NB4 (cell line): ENCODE results near the gene CCDC154.

Experiments used
- DNase-seq: peaks from one replicate; pipeline ENCODE4 v3.0.0; 2010; ENCODE audit warnings: low read depth
- H3K4me3 ChIP-seq: one replicate; pipeline ENCODE4 v1.5.1; 2011; ENCODE audit warnings: mild to moderate bottlenecking, low read depth, low read length, moderate library complexity
- MYC ChIP-seq: IDR thresholded peaks from 2 replicates; pipeline ENCODE4 v1.6.1; 2011; ENCODE audit warnings: low read depth, low read length
- POLR2A ChIP-seq: IDR thresholded peaks from 2 replicates; pipeline ENCODE4 v1.6.1; 2011; ENCODE audit warnings: mild to moderate bottlenecking; ENCODE audit not compliant: insufficient read length; ENCODE audit errors: extremely low read depth
- TF ChIP-seq, protein P1 (sequence below): IDR thresholded peaks from one replicate; pipeline ENCODE4 v1.5.1; 2012; ENCODE audit warnings: low read depth, low read length
- TF ChIP-seq, protein P2 (sequence below): IDR thresholded peaks from 2 replicates; pipeline ENCODE4 v1.6.1; 2011; ENCODE audit warnings: low read depth, low read length

Gene CCDC154

DNA sequence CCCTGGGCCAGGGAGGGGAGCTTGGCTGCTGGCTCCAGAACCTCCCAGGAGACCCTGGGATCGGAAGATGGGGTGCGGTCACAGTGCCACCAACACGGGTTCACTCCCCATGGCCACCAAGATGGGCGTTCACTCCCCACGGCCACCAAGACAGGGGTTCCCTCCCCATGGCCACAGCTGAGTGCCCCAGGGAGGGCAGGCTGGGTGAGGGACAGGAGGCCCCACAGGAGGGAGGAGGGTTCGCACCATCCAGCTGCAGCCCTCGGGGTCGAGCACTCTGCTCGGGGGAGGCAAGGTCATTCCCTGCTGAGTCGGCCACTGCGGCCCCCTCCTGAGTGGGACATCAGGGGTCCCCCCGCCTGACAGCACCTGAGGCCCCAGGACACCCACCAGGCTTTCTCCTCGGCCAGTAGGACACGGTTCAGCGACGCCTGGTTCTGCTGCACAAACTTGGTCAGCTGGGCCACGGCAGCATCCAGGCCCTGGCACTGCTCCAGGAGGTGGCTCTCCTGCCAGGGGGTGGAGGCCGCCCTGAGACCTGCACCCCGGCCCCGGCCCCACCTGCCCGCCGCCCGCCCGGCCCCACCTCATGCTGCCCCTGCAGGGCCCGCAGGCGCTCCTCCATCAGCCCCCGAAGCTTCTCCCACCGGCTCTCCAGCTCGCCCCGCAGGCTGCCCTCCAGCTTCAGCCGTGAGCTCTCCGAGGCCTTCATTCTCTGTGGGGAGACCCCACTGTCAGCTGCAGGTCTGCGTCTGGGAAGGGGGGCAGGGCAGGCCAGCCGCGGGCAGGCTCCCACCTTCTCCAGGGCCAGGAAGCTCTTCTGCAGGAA, 5.9 kb downstream of the CCDC154 start:
- no peak for TF ChIP-seq MYC
- DNase-seq: no peak
- no peak overlapping the region for H3K4me3 ChIP-seq

DNA sequence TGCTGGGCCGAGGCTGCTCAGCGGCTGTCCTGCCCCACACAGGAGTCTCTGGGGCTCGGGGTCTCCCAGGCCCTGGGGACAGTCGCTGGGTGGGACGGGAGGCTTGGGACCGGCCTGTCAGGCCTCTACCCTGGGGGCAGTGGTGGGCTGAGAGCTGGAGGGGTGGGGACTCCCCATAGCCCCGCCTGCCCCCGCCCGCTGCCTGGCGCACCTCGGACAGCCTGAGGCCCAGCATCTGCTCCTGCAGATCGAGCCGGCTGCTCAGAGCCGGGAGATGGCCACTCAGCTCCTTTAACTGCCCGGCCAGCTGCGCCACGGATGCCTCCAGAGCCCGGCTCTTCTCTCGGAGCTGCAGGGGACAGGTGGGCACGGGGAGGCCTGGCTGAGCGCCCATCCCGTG, 6.8 kb downstream of the CCDC154 start:
- H3K4me3 ChIP-seq: no peak overlapping the region
- DNase-seq: no peak
- TF ChIP-seq, protein P1, sequence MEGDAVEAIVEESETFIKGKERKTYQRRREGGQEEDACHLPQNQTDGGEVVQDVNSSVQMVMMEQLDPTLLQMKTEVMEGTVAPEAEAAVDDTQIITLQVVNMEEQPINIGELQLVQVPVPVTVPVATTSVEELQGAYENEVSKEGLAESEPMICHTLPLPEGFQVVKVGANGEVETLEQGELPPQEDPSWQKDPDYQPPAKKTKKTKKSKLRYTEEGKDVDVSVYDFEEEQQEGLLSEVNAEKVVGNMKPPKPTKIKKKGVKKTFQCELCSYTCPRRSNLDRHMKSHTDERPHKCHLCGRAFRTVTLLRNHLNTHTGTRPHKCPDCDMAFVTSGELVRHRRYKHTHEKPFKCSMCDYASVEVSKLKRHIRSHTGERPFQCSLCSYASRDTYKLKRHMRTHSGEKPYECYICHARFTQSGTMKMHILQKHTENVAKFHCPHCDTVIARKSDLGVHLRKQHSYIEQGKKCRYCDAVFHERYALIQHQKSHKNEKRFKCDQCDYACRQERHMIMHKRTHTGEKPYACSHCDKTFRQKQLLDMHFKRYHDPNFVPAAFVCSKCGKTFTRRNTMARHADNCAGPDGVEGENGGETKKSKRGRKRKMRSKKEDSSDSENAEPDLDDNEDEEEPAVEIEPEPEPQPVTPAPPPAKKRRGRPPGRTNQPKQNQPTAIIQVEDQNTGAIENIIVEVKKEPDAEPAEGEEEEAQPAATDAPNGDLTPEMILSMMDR: no peak
- TF ChIP-seq, protein P2, sequence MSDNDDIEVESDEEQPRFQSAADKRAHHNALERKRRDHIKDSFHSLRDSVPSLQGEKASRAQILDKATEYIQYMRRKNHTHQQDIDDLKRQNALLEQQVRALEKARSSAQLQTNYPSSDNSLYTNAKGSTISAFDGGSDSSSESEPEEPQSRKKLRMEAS: no peak
- no peak for TF ChIP-seq MYC
- no peak for TF ChIP-seq POLR2A

DNA sequence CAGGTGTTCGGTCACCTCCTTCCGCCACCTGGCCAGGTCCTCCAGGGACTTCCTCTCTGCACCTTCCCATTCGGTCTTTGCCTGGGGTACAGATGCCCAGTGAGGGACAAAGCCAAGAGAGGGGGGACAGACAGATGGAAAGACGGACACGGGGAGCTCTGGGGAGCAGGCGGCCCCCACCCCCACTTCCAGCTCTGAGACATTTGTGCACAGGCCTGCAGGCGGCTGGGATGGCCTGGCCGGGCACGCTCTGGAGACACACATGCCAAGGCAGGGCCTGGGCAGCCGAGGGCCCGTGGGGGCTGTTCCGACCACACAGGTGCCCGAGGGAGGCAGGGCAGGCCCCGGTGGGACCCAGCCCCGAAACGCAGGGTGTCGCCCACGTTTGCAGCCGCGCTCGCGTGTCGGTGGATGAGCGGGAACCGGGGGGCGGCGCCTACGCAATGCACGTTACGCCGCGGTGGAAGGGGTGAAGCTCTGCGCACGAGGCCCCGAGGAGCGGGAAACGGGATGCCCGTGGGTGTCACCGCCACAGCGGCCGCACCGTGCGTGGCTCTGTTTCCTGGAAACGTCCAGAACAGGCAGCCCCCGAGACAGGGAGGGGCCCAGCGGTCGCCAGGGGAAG, 7.5 kb downstream of the CCDC154 start:
- no peak for DNase-seq
- TF ChIP-seq POLR2A: no peak
- no peak for TF ChIP-seq MYC
- TF ChIP-seq, protein P2: no peak
- TF ChIP-seq, protein P1: no peak
- H3K4me3 ChIP-seq: no peak overlapping the region

DNA sequence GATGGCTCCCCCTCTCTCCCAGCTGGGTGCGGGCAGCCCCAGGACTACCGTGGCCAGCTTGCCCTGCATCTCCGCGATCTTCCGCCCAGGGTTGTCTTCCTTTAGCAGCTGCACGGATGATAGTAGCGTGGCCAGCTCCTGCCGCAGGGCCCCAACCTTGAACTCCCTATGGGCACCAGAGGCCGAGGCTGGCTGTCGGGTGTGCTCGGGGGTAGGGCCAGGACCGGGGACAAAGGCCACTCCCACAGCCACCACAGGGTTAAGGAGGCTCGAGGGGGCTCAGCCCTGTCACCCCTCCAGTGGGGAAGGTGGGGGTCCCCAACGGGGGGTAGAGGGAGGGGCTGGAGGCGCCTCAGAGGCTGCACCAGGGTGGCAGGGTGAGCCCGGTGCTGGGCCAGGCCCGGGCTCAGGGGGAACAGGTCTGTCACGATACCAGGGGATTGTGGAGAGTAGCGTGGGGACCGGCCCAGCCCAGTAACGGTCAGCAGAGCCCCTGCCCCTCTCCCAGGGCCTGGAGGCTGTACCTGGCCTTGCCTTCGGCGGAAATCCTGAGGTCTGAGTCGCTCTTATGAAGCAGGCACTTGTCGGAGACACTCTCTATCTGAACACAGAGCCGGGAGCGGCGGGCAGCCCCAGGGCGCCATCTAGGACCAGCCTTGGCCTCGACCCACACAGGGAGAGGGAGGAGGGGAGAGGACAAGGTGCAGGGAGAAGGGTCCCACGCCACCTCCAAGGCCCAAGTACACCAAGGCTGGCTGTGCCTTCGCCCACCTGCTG, 8.2 kb downstream of the CCDC154 start:
- H3K4me3 ChIP-seq: no peak overlapping the region
- TF ChIP-seq MYC: no peak
- TF ChIP-seq, protein P2: no peak
- TF ChIP-seq, protein P1: no peak
- no peak for TF ChIP-seq POLR2A
- no peak for DNase-seq

DNA sequence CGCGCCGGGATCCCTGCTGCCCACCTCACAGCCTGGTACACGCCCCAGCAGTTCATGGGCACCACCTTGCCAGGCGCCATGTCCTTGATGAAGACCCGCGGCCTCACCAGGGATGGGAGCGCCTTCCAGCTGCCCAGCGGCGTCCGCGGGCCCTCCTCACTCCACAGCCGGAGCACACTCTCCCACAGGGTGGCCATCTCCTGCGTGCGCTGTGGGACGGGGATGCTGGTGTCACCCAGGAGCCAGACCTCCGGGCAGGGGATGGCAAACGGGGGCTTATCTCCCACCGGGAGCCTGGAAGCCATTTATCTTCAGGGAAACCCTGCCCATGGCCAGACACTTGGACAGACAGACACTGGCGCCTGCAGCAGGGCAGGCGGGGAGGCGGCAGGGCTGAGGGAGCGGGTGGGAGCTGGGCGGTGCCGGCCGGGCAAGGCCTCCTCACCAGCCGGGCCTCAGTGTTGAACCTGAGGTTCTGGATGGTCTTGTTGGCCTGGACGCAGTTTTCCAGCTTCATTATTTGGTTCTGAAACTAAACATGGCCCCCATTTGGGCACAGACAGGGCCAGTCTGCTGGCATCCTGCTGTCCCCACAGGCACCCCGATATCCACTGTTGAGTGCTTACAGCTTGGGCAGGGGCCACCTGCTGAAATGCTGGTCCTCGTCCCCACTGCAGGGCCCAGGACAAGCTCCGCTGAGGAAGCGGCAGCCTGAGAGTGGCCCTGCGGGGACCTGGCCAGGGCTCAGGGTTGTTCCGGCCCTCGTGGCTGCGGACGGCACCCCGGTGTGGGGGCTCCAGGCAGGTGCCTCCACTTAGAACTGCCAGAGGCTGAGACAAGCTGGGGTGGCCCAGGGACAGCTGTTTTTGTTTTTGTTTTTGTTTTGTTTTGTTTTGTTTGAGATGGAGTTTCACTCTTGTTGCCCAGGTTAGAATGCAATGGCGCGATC, 9.4 kb downstream of the CCDC154 start:
- TF ChIP-seq MYC: no peak
- no peak for DNase-seq

DNA sequence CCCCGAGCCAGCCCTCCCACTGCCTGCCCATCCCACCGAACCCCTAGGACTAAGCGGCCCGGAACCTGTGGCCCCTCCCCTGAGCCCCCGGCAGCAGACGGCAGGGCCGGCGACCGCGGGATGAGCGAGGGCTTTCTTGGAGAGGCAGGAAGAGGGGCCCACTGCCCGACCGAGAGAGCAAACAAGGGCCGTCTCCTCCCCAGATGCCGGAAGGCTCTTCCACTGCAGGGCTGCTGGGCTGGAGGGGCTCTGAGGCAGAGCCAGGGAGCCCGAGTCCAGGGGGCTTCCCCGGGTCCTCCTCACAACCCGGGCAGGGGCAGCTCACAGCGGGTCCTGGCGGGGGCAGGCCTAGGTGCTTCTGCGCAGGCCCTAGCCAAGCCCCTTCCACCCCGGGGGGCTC, 10.6 kb downstream of the CCDC154 start:
- H3K4me3 ChIP-seq: no peak overlapping the region
- TF ChIP-seq, protein P2: no peak
- no peak for TF ChIP-seq POLR2A
- TF ChIP-seq MYC: no peak
- no peak for DNase-seq

More for the DNA sequence above, 9.4 kb downstream of the CCDC154 start:
- H3K4me3 ChIP-seq: no peak overlapping the region
